GM19397 (cell line): Measurements from ENCODE around the gene UBL4B.

Experiments
- ATAC-seq: cut with Tn5 transposase; IDR thresholded peaks from one replicate; pipeline ENCODE4 v1.9.1; 2021; ENCODE audit warnings: mild to moderate bottlenecking, moderate library complexity; ENCODE audit not compliant: unreplicated experiment

Gene UBL4B

DNA sequence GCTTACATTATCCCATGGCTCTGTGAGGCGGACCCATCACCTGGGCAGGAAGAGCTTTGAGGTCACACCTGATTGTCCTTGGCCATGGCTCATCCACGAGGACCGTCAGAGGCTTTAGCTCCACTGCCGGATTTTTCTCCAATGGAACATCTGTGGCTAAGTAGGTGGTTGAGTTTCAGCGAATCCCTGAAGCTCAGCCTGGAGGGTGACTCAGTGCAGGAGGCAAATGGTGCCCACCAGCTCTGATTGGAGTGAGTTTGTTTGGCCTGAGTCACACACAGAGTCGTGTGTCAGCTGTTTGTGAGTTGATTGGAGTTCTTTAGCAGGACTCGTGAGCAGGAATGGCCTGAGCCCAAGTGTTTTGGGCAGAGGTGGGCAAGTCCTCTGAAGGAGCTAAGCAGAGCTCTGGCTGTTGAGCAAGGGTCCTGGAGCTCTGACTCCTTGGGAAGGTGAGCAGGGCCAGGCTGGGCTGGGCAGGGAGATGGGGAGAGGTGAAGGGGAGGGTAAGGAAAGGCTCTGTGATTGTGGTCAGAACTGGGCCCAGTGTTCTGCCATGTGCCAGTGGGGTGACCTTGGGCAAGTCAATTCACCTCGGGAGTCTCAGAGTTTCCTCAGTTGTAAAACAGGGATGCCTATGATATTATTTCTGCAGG lies 40.0 kb downstream of the UBL4B start:
- ATAC-seq, result no peak

DNA sequence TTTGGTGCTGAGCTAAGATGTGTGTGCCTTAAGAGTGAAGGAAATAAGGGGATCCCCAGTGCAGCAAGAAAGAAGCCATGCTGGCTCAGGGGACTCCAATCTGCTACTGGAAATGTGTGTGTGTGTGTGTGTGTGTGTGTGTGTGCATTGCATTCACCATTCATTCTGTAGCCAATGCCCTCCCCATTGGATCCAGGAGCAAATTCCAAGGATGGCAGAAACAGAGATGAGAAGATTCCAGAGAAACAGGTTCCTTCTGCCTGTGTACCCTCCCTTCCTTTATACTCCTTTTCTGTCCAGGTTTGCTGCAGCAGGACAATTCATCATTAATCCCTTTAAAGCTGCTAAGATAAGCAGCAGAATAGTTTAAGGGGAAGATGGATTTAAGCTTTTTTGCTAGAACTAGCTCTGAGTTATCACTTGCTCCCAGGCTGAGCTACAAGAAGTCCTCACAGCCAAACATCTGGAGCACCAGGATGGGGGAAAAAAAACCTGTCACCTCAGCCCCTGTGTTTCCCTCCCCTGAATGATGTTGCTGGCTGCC lies 41.2 kb downstream of the UBL4B start:
- no peak for ATAC-seq

DNA sequence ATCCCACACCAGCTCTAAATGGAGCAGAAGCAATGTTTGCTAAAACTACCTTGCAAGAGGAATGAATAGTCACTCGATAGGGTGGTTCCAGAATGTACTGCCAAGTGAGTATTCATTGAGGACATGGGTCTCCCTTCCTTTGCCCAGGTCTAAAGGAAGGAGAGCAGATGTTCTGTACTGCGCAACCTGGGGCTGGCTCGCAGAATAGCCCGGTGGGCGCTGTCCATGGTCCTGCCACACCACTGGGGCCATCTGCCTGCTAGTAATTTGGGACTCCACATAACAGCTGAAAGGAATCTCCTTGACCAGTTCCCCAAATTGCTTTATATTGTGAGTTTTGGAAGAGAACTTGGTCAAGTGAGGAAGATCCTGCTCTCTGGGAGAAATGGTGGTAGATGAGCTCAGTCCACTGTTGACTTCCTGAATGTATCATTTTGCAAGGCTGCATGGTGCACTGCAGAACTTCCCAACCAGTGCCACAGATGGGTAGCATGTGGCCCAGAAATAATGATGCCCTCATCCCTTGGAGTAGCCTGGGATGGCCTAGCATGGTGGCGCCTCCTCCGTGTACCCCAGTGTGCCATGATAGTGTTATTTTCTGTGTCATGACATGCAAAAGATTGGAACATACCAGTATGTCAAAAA lies 43.8 kb downstream of the UBL4B start:
- ATAC-seq, result no peak

DNA sequence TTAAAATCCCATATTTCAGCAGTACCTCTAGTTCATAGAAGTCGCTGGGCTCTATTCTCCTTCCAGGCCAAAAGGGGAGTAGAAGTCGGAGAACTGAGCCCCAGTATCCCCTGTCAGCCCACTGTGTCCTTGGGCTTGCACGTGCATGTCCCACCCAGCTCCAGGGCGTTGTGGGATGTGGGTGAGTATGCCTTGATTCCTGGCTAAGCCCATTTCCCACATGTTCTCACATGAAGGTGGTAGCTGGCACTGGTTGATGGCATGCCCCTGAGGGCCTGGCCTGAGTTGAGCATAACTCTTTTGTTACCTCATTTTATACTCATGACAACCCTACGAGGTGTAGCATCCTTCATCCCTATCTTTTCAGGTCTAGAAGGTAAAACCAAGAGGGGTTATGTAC lies 46.0 kb downstream of the UBL4B start:
- ATAC-seq, result no peak

DNA sequence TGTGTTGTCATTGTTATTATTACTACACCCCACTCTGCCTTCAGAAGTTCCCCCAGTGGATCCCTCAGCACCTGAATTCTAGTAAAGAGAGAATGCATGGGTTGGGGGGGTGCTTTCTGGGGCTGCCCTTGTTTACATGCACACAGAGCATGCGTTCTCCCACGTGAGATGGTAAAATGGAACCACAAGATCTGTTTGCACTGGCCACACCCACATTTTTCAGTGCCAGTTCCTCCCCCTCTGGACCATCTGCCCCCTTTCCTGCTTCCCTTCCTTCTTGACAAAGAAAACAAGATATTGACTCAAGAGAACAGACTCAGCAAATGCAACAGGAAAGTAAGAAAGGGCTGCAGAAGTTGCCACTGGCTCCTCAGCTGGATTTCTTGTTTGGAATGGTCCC lies 46.9 kb downstream of the UBL4B start:
- no peak for ATAC-seq

DNA sequence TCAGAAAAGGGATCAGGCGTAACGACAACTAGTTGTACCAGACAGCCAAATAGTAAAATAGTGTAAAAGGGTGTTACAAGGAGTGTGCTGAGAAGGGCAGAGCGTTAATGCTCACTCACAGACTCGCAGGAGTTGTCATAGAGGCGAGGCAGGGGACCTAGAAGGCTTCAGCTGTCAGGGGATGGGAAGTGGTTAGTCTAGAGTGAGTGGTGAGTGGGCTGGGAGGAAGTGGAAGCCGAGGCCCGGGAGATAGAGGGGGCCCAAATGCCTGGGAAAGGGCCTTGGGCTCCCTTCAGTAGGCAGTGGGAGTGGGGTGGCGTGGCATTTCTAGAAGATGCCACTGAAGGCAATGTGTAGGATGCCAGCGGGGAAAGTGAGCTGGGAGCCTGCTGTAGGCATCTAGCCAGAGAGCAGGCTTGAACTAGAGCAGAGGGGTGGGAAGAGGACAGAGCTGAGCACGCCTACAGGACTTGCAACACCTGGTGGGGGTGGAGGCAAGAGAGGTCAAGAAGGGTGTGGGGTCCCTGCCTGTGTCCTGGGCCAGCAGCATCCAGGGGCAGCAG lies 48.4 kb downstream of the UBL4B start:
- no peak for ATAC-seq

DNA sequence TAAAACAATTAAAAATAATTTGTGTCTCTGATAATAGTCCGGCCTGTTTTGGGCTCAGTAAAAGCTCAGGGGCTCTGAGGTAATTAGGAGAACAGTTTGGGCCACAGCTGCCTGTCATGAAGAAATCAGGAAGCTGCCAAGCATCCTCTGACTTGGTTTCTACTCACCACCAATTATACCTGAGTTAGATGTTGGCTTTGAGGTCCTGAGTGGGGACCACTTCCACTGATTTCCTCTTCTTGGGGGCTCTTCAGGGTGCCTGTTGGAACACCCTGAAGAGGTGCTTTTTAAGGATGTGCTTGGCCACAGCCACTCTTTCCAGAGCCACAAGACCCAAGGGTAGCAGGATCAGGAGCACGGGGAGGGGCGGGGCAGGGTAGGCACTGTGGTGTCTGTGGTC lies 48.9 kb downstream of the UBL4B start:
- ATAC-seq, result no peak

DNA sequence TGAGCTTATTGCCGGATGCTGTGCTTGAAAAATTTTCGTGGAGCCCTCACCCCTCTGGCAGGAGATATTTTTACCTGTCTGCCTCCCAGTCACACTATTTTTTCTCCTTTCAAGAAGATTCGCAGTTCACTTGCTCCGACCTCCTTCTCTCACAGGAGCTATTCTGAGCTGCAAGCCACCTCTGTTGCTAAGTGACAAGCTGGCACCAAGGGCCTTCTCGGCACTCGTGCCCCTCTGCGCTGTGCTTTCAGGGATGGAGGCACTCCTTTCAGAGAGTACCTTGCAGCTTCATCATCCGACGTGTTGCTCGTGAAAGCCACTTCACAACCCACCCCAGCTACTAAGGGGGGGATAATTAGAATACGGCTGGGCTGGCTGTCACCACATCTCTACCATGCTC lies 49.6 kb downstream of the UBL4B start:
- no peak for ATAC-seq
